ENCODE measurements around the gene CHST11.
"Not testable (repeated sequence)": the region's sequence is repeated elsewhere in the genome, so short reads cannot be mapped to it uniquely, and the experiment has no call there.

DNA sequence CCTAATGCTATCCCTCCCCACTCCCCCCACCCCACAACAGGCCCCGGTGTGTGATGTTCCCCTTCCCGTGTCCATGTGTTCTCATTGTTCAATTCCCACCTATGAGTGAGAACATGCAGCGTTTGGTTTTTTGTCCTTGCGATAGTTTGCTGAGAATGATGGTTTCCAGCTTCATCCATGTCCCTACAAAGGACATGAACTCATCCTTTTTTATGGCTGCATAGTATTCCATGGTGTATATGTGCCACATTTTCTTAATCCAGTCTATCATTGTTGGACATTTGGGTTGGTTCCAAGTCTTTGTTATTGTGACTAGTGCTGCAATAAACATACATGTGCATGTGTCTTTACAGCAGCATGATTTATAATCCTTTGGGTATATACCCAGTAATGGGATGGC, 349.4 kb downstream of the CHST11 start:
- not testable (repeated sequence) for TF ChIP-seq CTCF (IDR thresholded peaks at IDR 0.05; ENCODE audit: low read depth, low read length, missing input control); SP1 (IDR thresholded peaks at IDR 0.05); JUND (IDR thresholded peaks at IDR 0.05); TAF1 (conservative IDR thresholded peaks at IDR 0.05); ZBTB33 (IDR thresholded peaks at IDR 0.05); EGR1 (IDR thresholded peaks at IDR 0.05; ENCODE audit: low read depth in 2 of 2); GABPA (IDR thresholded peaks at IDR 0.05 in 1 of 2, conservative IDR thresholded peaks at IDR 0.05 in 1 of 2)
- TF ChIP-seq, protein P1, sequence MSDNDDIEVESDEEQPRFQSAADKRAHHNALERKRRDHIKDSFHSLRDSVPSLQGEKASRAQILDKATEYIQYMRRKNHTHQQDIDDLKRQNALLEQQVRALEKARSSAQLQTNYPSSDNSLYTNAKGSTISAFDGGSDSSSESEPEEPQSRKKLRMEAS (IDR thresholded peaks at IDR 0.05) = not testable (repeated sequence)

Measured in liver (tissue), 3 donors.